ENCODE data around the gene MBNL2.

Gene MBNL2

GRCh38 chr13:97384371-97384770, 162.2 kb downstream of the MBNL2 start:
- DNase-seq (ENCODE audit: low spot score): no peak

GRCh38 chr13:97385146-97385545, 163.0 kb downstream of the MBNL2 start:
- no peak for DNase-seq (ENCODE audit: low spot score)

GRCh38 chr13:97385854-97386253, 163.7 kb downstream of the MBNL2 start:
- DNase-seq (ENCODE audit: low spot score): no peak

GRCh38 chr13:97386801-97387484, 164.8 kb downstream of the MBNL2 start:
- no peak for DNase-seq (ENCODE audit: low spot score)

- no peak for DNase-seq (ENCODE audit: low spot score)
Observed at GRCh38 chr13:97387485-97387839, 165.3 kb downstream of the MBNL2 start.

- DNase-seq (ENCODE audit: low spot score): no peak
Observed at GRCh38 chr13:97387890-97388289, 165.8 kb downstream of the MBNL2 start.

GRCh38 chr13:97388373-97388772, 166.2 kb downstream of the MBNL2 start:
- DNase-seq (ENCODE audit: low spot score): no peak

GRCh38 chr13:97390941-97391600, 168.9 kb downstream of the MBNL2 start:
- DNase-seq (ENCODE audit: low spot score): no peak

GRCh38 chr13:97392020-97392419, 169.9 kb downstream of the MBNL2 start:
- DNase-seq (ENCODE audit: low spot score): no peak

GRCh38 chr13:97394542-97394941, 172.4 kb downstream of the MBNL2 start:
- no peak for DNase-seq (ENCODE audit: low spot score)

GRCh38 chr13:97395447-97396136, 173.5 kb downstream of the MBNL2 start:
- no peak for DNase-seq (ENCODE audit: low spot score)

- DNase-seq (ENCODE audit: low spot score): no peak
Observed at GRCh38 chr13:97397267-97397666, 175.1 kb downstream of the MBNL2 start.

- no peak for DNase-seq (ENCODE audit: low spot score)
Observed at GRCh38 chr13:97401421-97401820, 179.3 kb downstream of the MBNL2 start.

- DNase-seq (ENCODE audit: low spot score): no peak
Observed at GRCh38 chr13:97403893-97404750, 182.0 kb downstream of the MBNL2 start.

GRCh38 chr13:97407540-97407939, 185.4 kb downstream of the MBNL2 start:
- DNase-seq (ENCODE audit: low spot score): no peak

- no peak for DNase-seq (ENCODE audit: low spot score)
Observed at GRCh38 chr13:97408938-97409337, 186.8 kb downstream of the MBNL2 start.

GRCh38 chr13:97411984-97412383, 189.9 kb downstream of the MBNL2 start:
- no peak for DNase-seq (ENCODE audit: low spot score)

GRCh38 chr13:97413694-97414093, 191.6 kb downstream of the MBNL2 start:
- DNase-seq (ENCODE audit: low spot score): no peak

- no peak for DNase-seq (ENCODE audit: low spot score)
Observed at GRCh38 chr13:97414392-97414791, 192.3 kb downstream of the MBNL2 start.

GRCh38 chr13:97417698-97418097, 195.6 kb downstream of the MBNL2 start:
- DNase-seq (ENCODE audit: low spot score): no peak

GRCh38 chr13:97422118-97423054, 200.3 kb downstream of the MBNL2 start:
- DNase-seq (ENCODE audit: low spot score): no peak
